ENCODE data around the gene TMEM161A.
A peak's percentile ranks its signal among the peaks of the same experiment; 100 is the strongest.
"Not testable (repeated sequence)": the region's sequence is repeated elsewhere in the genome, so short reads cannot be mapped to it uniquely, and the experiment has no call there.

The TMEM161A gene

GRCh38 chr19:19120308-19121231 is 17.7 kb downstream of the TMEM161A start:
- DNase-seq: no peak

GRCh38 chr19:19119325-19120237 is 18.7 kb downstream of the TMEM161A start:
- no peak for DNase-seq

DNA sequence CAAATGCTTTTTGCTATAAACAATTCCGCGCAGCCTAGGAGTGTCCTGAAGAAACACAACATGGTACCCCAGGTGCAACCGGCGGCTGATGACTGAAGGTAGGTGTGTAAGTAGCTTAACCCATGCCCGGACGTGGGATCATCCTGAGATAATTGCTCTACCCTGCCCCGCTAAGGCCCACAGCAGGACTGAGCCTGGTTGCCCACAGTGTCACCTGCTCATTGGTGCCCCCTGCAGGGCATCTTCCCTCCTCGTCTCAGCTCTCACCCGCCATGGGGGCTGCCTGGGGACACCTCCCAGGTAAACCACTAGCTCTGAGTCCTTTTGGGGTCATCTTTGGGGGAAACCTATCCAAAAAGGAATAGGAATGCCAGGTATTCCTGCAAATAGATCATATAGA is 22.3 kb downstream of the TMEM161A start:
- DNase-seq: no peak

GRCh38 chr19:19113040-19113626 is 25.1 kb downstream of the TMEM161A start:
- DNase-seq: peak; percentile 77

DNA sequence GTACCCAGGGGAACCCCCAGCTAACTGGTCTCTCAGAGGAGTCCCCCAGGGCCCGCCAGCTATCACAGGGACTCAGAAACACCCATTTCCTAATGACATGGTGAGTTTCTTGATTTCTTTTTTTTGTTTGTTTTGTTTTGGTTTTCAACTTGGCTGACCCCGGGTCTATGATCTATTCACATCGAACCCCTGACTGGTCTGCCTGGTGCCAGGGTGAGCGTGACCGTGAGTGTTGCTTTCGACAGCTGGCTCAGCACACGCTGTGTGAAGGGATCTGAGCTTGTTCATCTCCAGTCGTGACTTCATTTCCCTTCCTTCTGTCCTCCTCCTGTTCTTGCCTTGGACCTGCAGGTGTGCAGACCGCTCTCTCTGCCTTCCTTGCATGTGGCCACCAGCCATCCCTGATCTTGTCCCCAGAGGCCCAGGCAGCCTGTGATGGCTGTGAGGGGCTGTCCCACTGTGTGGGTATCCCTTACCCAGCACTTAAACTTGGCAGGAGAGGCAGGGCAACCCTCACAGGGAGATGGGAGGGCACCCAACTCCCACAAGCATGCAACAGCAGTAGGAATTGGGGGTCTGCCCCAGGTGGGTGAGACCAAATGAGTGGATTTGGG is 26.2 kb downstream of the TMEM161A start:
- no peak for DNase-seq

DNA sequence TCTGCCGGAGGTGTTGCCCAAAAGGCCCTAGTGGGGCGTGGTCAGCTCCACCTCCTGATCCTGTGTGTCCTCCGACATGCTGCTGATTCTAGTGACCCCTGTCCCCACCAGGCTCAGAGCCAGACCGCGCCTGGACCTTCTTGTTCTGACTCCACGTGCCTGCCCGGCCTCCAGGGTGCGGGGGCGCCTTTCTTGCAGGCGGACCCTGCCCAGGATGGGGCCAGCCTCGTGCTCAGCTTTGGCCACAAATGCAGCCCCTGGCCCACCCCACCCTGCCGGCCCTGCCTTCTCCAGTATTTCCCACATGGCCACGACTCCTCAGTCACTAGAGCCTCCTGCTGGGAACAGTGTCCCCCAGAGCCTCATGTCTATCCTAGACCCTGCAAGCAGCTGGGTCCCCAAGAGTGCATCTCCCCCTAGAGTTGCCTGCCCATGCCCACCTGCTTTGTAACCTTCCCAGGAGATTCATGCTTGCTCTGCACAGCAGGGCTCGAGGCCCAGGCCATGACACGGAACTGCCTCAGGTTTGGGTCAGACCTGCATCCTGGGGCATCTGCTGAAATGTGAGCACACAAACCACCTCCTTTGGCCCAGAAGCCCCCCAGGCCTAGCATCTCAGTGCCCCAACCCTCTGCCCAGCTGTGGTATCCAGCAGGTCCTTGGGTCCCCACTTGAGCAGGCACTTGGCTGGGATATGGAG is 27.0 kb downstream of the TMEM161A start:
- DNase-seq: no peak

DNA sequence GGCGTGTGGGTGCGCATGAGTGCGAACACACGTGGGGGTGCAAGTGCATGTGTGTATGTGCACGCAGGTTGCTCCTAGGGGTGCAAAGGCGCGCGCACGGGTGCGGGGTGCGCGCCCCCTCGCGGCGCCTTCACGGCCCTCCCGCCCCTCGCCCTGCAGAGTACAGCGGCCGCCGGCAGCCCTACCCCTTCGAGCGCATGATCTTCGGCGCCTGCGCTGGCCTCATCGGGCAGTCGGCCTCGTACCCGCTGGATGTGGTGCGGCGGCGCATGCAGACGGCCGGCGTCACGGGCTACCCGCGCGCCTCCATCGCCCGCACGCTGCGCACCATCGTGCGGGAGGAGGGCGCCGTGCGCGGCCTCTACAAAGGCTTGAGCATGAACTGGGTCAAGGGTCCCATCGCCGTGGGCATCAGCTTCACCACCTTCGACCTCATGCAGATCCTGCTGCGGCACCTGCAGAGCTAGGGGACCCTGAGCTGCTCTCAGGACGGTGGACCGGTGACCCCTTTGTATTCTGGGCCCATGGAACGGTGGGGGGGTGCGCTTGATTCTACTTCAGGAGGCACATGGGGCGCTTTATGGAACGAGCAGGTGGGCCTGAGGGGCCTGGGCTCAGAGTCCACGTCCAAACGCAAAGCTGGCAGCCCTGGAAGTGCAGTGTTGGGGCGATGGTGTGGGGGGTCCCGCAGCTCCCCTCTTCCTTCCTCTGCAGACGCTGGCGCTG is 27.7 kb downstream of the TMEM161A start:
- no peak for DNase-seq

- no peak for DNase-seq
Measured at GRCh38 chr19:19109601-19110000, 28.7 kb downstream of the TMEM161A start.

DNA sequence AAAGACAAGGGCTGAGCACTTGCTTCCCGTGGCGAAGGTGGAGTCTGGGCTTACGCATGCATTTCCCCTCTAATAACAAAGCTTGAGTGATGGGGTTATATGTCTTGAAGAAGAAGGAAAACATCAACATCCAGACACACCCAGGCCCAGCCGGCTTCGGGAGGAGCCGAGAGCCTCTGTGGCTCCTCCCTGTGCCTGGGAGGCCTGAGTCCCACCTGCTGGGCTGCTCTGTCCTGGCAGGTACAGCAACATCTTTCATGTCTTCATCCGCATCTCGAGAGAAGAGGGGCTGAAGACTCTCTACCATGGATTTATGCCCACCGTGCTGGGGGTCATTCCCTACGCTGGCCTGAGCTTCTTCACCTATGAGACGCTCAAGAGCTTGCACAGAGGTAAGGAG is 30.6 kb downstream of the TMEM161A start:
- DNase-seq: no peak

DNA sequence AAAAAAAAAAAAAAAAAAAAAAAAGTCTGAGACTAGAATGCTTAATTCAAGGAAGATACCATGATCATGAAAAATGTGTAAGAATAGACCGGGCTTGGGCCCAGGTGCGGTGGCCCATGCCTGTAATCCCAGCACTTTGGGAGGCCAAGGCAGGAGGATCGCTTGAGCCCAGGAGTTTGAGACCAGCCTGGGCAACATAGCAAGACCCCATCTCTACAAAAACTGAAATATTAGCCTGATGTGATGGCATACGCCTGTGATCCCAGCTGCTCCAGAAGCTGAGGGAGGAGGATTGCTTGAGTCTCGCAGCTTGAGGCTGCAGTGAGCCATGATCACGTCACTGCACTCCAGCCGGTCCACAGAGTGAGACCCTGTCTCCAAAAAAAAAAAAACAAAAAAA is 31.3 kb downstream of the TMEM161A start:
- DNase-seq: not testable (repeated sequence)

- no peak for DNase-seq
Measured at GRCh38 chr19:19106056-19106551, 32.2 kb downstream of the TMEM161A start.

GRCh38 chr19:19105365-19106055 is 32.8 kb downstream of the TMEM161A start:
- DNase-seq: no peak

DNA sequence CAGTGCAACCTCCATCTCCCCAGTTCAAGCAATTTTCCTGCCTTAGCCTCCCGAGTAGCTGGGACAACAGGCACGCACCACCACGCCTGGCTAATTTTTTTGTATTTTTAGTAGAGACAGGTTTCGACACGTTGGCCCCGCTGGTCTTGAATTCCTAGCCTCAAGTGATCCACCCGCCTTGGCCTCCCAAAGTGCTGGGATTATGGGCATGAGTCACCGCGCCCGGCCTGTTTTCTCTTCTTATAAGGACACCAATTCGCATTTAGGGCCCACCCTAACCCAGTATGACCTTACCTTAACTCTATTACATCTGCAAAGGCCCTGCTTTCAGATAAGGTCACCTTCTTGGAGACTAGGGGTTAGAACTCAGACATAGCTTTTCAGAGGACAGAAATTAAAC is 35.1 kb downstream of the TMEM161A start:
- no peak for DNase-seq

GRCh38 chr19:19102566-19102965 is 35.7 kb downstream of the TMEM161A start:
- DNase-seq: not testable (repeated sequence)

DNA sequence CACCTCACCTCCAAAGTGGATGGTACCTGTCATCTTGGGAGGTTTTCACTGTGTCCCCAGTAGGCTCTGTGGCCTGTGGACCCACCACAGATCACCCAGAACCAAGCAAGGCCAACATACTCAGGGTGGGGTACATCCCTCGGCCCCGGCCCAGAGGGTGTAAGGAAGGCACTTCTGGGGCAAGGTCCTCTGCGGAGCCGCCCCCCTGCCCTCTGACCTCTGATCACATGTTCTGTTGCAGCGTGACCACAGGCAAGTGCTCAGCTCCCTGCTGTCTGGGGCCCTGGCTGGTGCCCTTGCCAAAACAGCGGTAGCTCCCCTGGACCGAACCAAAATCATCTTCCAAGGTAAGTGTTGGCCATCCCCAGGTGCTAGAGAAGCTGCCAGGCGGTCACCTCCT is 36.7 kb downstream of the TMEM161A start:
- no peak for DNase-seq

- no peak for DNase-seq
Measured at GRCh38 chr19:19098703-19099632, 39.3 kb downstream of the TMEM161A start.

GRCh38 chr19:19098084-19098702 is 40.1 kb downstream of the TMEM161A start:
- DNase-seq: no peak

DNA sequence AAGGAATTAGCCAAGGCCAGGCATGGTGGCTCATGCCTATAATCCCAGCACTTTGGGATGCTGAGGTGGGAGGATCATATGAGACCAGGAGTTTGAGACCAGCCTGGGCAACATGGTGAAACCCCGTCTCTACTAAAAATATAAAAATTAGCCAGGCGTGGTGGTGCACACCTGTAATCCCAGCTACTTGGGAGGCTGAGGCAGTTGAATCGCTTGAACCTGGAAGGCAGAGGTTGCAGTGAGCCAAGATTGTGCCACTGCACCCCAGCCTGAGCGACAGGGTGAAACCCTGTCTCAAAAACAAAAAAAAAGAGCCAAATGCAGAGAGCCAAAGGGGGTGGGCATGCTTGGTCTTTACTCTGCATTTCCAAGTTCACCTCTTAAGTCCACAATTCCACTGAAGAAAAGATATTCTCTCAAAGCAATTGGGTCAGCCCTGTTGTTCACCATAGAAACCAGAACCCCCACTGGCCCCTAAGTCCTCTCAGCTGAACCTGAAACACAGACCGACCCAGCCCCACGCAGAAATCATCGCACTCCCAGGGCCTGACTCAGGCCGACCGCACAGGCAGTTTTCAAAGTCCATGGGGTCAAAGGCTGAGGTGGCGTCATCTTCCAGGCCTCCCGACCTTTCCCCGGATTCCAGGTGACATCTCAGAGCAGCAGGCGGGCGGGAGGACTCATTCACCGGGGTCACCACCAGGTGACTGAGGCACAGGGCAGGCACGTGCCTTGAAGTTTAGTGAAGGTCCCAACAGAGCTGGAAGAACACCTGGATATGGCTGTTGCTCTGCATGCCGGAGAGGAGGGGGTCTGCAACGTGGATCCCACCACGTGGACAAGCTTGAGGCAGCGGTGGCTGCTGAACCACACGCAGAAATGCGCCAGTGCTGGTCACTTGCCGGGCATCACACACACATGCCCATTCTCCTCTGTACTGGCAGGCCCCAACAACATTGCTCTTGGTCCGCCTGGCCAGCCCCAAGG is 41.3 kb downstream of the TMEM161A start:
- no peak for DNase-seq
